H1 (cell line): ENCODE data around the gene GPR85. TPM values are rescaled to one million over a fixed set of nuclear protein-coding genes. Genes with fewer than 3 reads are reported as not detected.

Source experiments
- CTCF ChIA-PET: fragments of 300-600 bp; sonication (Branson Sonifier 250); formaldehyde crosslinking; loops from one replicate; lab custom pipeline; 2021; ENCODE audit not compliant: partially characterized antibody; lab: Charles Lee
- POLR2A ChIA-PET: fragments of 300-600 bp; sonication (Branson Sonifier 250); formaldehyde crosslinking; loops from one replicate; lab custom pipeline; 2021; ENCODE audit warnings: inconsistent platforms; ENCODE audit not compliant: partially characterized antibody; lab: Charles Lee
- DNase-seq, 2 experiments: peaks; one replicate each; pipeline versions ENCODE4 v3.0.0 to v3.0.0-alpha.2; 2010 to 2022; ENCODE audit warnings: low spot score in 2 of 2, low read depth in 1 of 2, mixed read lengths in 1 of 2
- FAIRE-seq: peaks from 2 replicates; lab custom pipeline; 2011; peaks lifted over from hg19 to GRCh38; lab: Jason Lieb, UNC
- H2AFZ ChIP-seq: 2 replicates; pipeline ENCODE4 v1.8.1; 2012; ENCODE audit warnings: low read length, inconsistent platforms
- H2AK5ac ChIP-seq: 2 replicates; pipeline ENCODE4 v1.6.1; 2013; ENCODE audit warnings: low read depth, low read length
- H2BK120ac ChIP-seq: replicated peaks from 2 replicates; pipeline ENCODE3; 2013; ENCODE audit warnings: low read depth, low read length, inconsistent platforms
- H2BK12ac ChIP-seq: 2 replicates; pipeline ENCODE4 v1.6.1; 2013; ENCODE audit warnings: low read depth, low read length
- H2BK15ac ChIP-seq: 2 replicates; pipeline ENCODE4 v1.6.1; 2013; ENCODE audit warnings: low read length
- H2BK20ac ChIP-seq: 2 replicates; pipeline ENCODE4 v1.6.1; 2013; ENCODE audit warnings: low read length
- H2BK5ac ChIP-seq: 2 replicates; pipeline ENCODE4 v1.6.1; 2013; ENCODE audit warnings: low read depth, low read length
- H3K14ac ChIP-seq: 2 replicates; pipeline ENCODE4 v1.6.1; 2013; ENCODE audit warnings: inconsistent platforms; ENCODE audit not compliant: insufficient read length
- H3K18ac ChIP-seq: 2 replicates; pipeline ENCODE4 v1.6.1; 2013; ENCODE audit warnings: low read length; ENCODE audit errors: extremely low read depth
- H3K23ac ChIP-seq: 2 replicates; pipeline ENCODE4 v1.6.1; 2013; ENCODE audit warnings: inconsistent platforms; ENCODE audit not compliant: insufficient read length
- H3K23me2 ChIP-seq: 2 replicates; pipeline ENCODE4 v1.6.1; 2013; ENCODE audit warnings: low read depth, low read length
- H3K27ac ChIP-seq: 2 replicates; pipeline ENCODE4 v1.6.1; 2011; ENCODE audit warnings: low read depth, low read length, inconsistent platforms
- H3K27me3 ChIP-seq, 4 experiments: replicated peaks in 1 of 4; 1 replicate in 1 of 4; 2 replicates in 3 of 4; pipeline versions ENCODE4 v1.6.1 to v1.8.1; 2011 to 2013; ENCODE audit warnings: low read length in 3 of 4, mild to moderate bottlenecking in 3 of 4, inconsistent platforms in 2 of 4, mixed read lengths in 2 of 4, moderate library complexity in 1 of 4; ENCODE audit not compliant: control insufficient read depth in 3 of 4, insufficient read depth in 3 of 4; ENCODE audit errors: extremely low read depth in 1 of 4
- H3K36me3 ChIP-seq, 4 experiments: 2 replicates each; pipeline versions ENCODE4 v1.6.1 to v1.8.1; 2011 to 2013; ENCODE audit warnings: mild to moderate bottlenecking in 4 of 4, low read length in 3 of 4, moderate library complexity in 2 of 4, control low read depth in 1 of 4, inconsistent platforms in 1 of 4; ENCODE audit not compliant: insufficient read depth in 4 of 4, control insufficient read depth in 2 of 4
- H3K4ac ChIP-seq: replicated peaks from 2 replicates; pipeline ENCODE3; 2013; ENCODE audit warnings: low read length, low read depth, mixed read lengths, inconsistent platforms; ENCODE audit not compliant: insufficient read length
- H3K4me1 ChIP-seq, 4 experiments: replicated peaks in 1 of 4; 1 replicate in 1 of 4; 2 replicates in 3 of 4; pipeline versions ENCODE4 v1.6.1 to v1.8.1; 2011 to 2013; ENCODE audit warnings: low read length in 3 of 4, inconsistent platforms in 2 of 4, mixed read lengths in 1 of 4; ENCODE audit not compliant: insufficient read depth in 4 of 4, control insufficient read depth in 3 of 4
- H3K4me2 ChIP-seq, 2 experiments: 2 replicates each; pipeline versions ENCODE4 v1.6.1 to v1.8.1; 2011 to 2013; ENCODE audit warnings: low read depth in 2 of 2, low read length in 2 of 2, control low read depth in 1 of 2, inconsistent platforms in 1 of 2, mild to moderate bottlenecking in 1 of 2; ENCODE audit not compliant: insufficient read depth in 1 of 2
- H3K4me3 ChIP-seq, 4 experiments: fragments of 200-600, 300-600 bp in 1 of 4; sonication (generic), shearing (Covaris generic), sonication (Bioruptor Twin) in 1 of 4; 2 replicates each; pipeline versions ENCODE4 v1.5.1 to v1.8.1; 2011 to 2016; ENCODE audit warnings: low read length in 4 of 4, low read depth in 3 of 4, control low read depth in 2 of 4, inconsistent platforms in 2 of 4, mild to moderate bottlenecking in 2 of 4, mixed read lengths in 1 of 4, moderate library complexity in 1 of 4; ENCODE audit not compliant: insufficient read depth in 2 of 4; ENCODE audit errors: extremely low read depth in 1 of 4
- H3K56ac ChIP-seq: replicated peaks from 2 replicates; pipeline ENCODE3; 2013; ENCODE audit warnings: low read depth, mild to moderate bottlenecking, mixed read lengths, low read length, inconsistent platforms; ENCODE audit not compliant: insufficient read length
- H3K79me1 ChIP-seq: 2 replicates; pipeline ENCODE4 v1.6.1; 2013; ENCODE audit warnings: low read depth, low read length, control low read depth
- H3K79me2 ChIP-seq, 2 experiments: 2 replicates each; pipeline versions ENCODE4 v1.6.1 to v1.8.1; 2012 to 2013; ENCODE audit warnings: low read length in 2 of 2, mild to moderate bottlenecking in 2 of 2, inconsistent platforms in 1 of 2; ENCODE audit not compliant: insufficient read depth in 2 of 2, control insufficient read depth in 1 of 2
- H3K9ac ChIP-seq, 4 experiments: replicated peaks in 1 of 4; 1 replicate in 1 of 4; 2 replicates in 3 of 4; pipeline versions ENCODE4 v1.6.1 to v1.8.1; 2011 to 2013; ENCODE audit warnings: low read depth in 3 of 4, low read length in 3 of 4, control low read depth in 2 of 4, mild to moderate bottlenecking in 2 of 4, moderate library complexity in 2 of 4, inconsistent platforms in 1 of 4; ENCODE audit errors: extremely low read depth in 1 of 4
- H3K9me3 ChIP-seq, 2 experiments: 2 replicates each; pipeline versions ENCODE4 v1.6.1 to v1.8.1; 2012 to 2013; ENCODE audit warnings: mild to moderate bottlenecking in 2 of 2, moderate library complexity in 2 of 2, control low read depth in 1 of 2, inconsistent platforms in 1 of 2, low read depth in 1 of 2, low read length in 1 of 2, mixed read lengths in 1 of 2; ENCODE audit not compliant: insufficient read depth in 2 of 2
- H4K20me1 ChIP-seq, 2 experiments: replicated peaks in 1 of 2; 2 replicates each; pipeline versions ENCODE3 to v1.8.1; 2011 to 2013; ENCODE audit warnings: inconsistent platforms in 2 of 2, low read length in 2 of 2, mild to moderate bottlenecking in 1 of 2; ENCODE audit not compliant: insufficient read depth in 2 of 2, control insufficient read depth in 1 of 2
- H4K5ac ChIP-seq: 2 replicates; pipeline ENCODE4 v1.6.1; 2013; ENCODE audit warnings: low read length, low read depth, mixed read lengths, inconsistent platforms; ENCODE audit not compliant: insufficient read length
- H4K8ac ChIP-seq: 2 replicates; pipeline ENCODE4 v1.8.0; 2013; ENCODE audit warnings: mild to moderate bottlenecking, moderate library complexity, low read length, inconsistent platforms; ENCODE audit not compliant: insufficient read depth; ENCODE audit errors: extremely low read depth
- H4K91ac ChIP-seq: replicated peaks from 2 replicates; pipeline ENCODE3; 2013; ENCODE audit warnings: low read length, mixed read lengths, inconsistent platforms; ENCODE audit not compliant: insufficient read length
- ASH2L ChIP-seq: fragments of 200-600, 300-600 bp; sonication (generic); IDR thresholded peaks from one replicate; pipeline ENCODE4 v1.7.1; 2017; ENCODE audit warnings: low read length
- BRCA1 ChIP-seq: IDR thresholded peaks from 2 replicates; pipeline ENCODE4 v1.6.1; 2012; ENCODE audit warnings: low read depth, low read length, improper control_type of control experiment
- CEBPB ChIP-seq: IDR thresholded peaks from 2 replicates; pipeline ENCODE4 v1.6.1; 2012; ENCODE audit warnings: low read depth, low read length
- CHD2 ChIP-seq: IDR thresholded peaks from 2 replicates; pipeline ENCODE4 v1.6.1; 2012; ENCODE audit warnings: low read length, improper control_type of control experiment
- CTBP2 ChIP-seq: IDR thresholded peaks from 2 replicates; pipeline ENCODE4 v1.7.0; 2011; ENCODE audit warnings: borderline replicate concordance, mild to moderate bottlenecking, moderate library complexity, mixed read lengths, low read length; ENCODE audit not compliant: insufficient read depth, insufficient read length
- HDAC6 ChIP-seq: IDR thresholded peaks from one replicate; pipeline ENCODE4 v1.7.1; 2012; ENCODE audit warnings: low read depth, mild to moderate bottlenecking, inconsistent platforms, low read length, moderate library complexity
- NRF1 ChIP-seq: IDR thresholded peaks from 2 replicates; pipeline ENCODE4 v1.6.1; 2011; ENCODE audit warnings: mild to moderate bottlenecking, low read depth, low read length, improper control_type of control experiment
- RBBP5 ChIP-seq: IDR thresholded peaks from 2 replicates; pipeline ENCODE4 v1.7.1; 2012; ENCODE audit warnings: low read depth, mild to moderate bottlenecking, inconsistent platforms, low read length, moderate library complexity, borderline replicate concordance
- SIX5 ChIP-seq: IDR thresholded peaks from 2 replicates; pipeline ENCODE4 v1.6.1; 2011; ENCODE audit warnings: mild to moderate bottlenecking, low read depth, low read length
- SP4 ChIP-seq: IDR thresholded peaks from 2 replicates; pipeline ENCODE4 v1.6.1; 2012; ENCODE audit warnings: low read length, inconsistent platforms
- TAF7 ChIP-seq: optimal IDR thresholded peaks from 2 replicates; pipeline ENCODE3; 2011; ENCODE audit warnings: low read depth, mild to moderate bottlenecking, inconsistent platforms, low read length, moderate library complexity, borderline replicate concordance
- polyA plus RNA-seq, 7 experiments: library from polyadenylated mRNA; depleted of rRNA in 3 of 7; stranded (reverse) in 5 of 7; unstranded in 2 of 7; fragments of >200 nt in 5 of 7; fragments of 200-250 nt in 2 of 7; gene quantifications; 1 replicate in 5 of 7; 2 replicates in 1 of 7; 4 replicates in 1 of 7; pipeline versions ENCODE4 v1.2.1 to v1.2.3, GENCODE V29; 2011 to 2013; ENCODE audit warnings: missing spikeins in 2 of 7, mixed read lengths in 2 of 7
- total RNA-seq: library from RNA; stranded (reverse); fragmentation: NEBNext Ultra II Directional; extraction: Animal tissue kit (Norgen Biotek cat#: 25700); gene quantifications from 2 replicates; pipeline ENCODE4 v1.2.1, GENCODE V29; 2021
- TF ChIP-seq, protein P1 (sequence below): IDR thresholded peaks from 2 replicates; pipeline ENCODE4 v1.6.1; 2012; ENCODE audit warnings: inconsistent platforms
- TF ChIP-seq, protein P2 (sequence below): IDR thresholded peaks from 2 replicates; pipeline ENCODE4 v1.6.1; 2011; ENCODE audit warnings: low read length, improper control_type of control experiment

Gene GPR85
- total and polyA plus RNA-seq, 2 of the 8 experiments (the other 6 are each of a cell fraction or from before 2014, with no cell fraction given), result 0.11 to 0.20 TPM

DNA sequence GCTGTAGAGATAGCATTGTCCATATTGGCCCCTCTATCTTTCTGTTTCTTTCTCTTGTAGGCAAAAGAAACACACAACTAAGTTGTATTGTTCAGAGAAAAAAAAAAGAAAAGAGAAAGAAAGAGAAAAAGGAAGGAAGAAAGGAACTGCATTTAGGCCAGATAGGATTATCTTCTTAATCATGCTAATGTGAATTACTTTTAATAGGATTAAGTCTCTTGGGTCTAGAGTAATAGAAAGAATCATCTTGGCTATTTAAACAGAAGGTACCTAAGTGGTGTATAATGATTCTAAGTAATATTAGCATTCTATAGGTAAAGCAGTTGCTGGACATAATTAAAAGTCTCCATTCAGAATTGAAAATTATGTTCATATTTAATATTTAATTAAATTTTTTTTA lies 42.2 kb downstream of the GPR85 start:
- POLR2A ChIA-PET, result no interaction called here
- H4K5ac ChIP-seq, result no peak overlapping the region
- H2BK12ac ChIP-seq, result no peak overlapping the region
- no peak overlapping the region for H3K23ac ChIP-seq
- H3K36me3 ChIP-seq, result no peaks in the 10 kb centered on the region
- no peaks in the 10 kb centered on the region for H4K20me1 ChIP-seq
- no peak overlapping the region for H3K9ac ChIP-seq
- DNase-seq, result no peak
- no peak overlapping the region for H4K8ac ChIP-seq
- H2BK15ac ChIP-seq, result no peak overlapping the region
- H3K27ac ChIP-seq, result no peak overlapping the region
- no peaks in the 10 kb centered on the region for H3K79me2 ChIP-seq
- no peak overlapping the region for H3K4ac ChIP-seq
- no peak overlapping the region for H2BK5ac ChIP-seq
- H4K91ac ChIP-seq, result no peak overlapping the region
- CTCF ChIA-PET, result no interaction called here
- no peaks in the 10 kb centered on the region for H3K23me2 ChIP-seq
- FAIRE-seq, result no peak
- no peak overlapping the region for H2AFZ ChIP-seq
- H3K4me2 ChIP-seq, result no peak overlapping the region
- no peaks in the 10 kb centered on the region for H3K4me1 ChIP-seq
- no peak overlapping the region for H2AK5ac ChIP-seq
- TF ChIP-seq BRCA1, result no peak
- no peak for TF ChIP-seq CEBPB
- no peak for TF ChIP-seq TAF7
- TF ChIP-seq NRF1, result no peak
- no peak for TF ChIP-seq CTBP2
- TF ChIP-seq SIX5, result no peak
- no peak for TF ChIP-seq RBBP5
- TF ChIP-seq, protein P1, sequence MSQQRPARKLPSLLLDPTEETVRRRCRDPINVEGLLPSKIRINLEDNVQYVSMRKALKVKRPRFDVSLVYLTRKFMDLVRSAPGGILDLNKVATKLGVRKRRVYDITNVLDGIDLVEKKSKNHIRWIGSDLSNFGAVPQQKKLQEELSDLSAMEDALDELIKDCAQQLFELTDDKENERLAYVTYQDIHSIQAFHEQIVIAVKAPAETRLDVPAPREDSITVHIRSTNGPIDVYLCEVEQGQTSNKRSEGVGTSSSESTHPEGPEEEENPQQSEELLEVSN, result no peak
- no peak for TF ChIP-seq SP4
- TF ChIP-seq, protein P2, sequence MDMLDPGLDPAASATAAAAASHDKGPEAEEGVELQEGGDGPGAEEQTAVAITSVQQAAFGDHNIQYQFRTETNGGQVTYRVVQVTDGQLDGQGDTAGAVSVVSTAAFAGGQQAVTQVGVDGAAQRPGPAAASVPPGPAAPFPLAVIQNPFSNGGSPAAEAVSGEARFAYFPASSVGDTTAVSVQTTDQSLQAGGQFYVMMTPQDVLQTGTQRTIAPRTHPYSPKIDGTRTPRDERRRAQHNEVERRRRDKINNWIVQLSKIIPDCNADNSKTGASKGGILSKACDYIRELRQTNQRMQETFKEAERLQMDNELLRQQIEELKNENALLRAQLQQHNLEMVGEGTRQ, result no peak
- TF ChIP-seq CHD2, result no peak
- no peak for TF ChIP-seq HDAC6
- TF ChIP-seq ASH2L, result no peak
- H3K14ac ChIP-seq, result no peak overlapping the region
- no peaks in the 10 kb centered on the region for H3K27me3 ChIP-seq
- H3K18ac ChIP-seq, result no peak overlapping the region
- no peaks in the 10 kb centered on the region for H3K79me1 ChIP-seq
- H2BK20ac ChIP-seq, result no peak overlapping the region
- H3K9me3 ChIP-seq, result no peaks in the 10 kb centered on the region
- no peak overlapping the region for H3K4me3 ChIP-seq
- H2BK120ac ChIP-seq, result no peak overlapping the region
- H3K56ac ChIP-seq, result no peak overlapping the region
